B cell (primary cell): ENCODE data around the gene TMEM86B. TPM values are rescaled to one million over a fixed set of nuclear protein-coding genes. Genes with fewer than 3 reads are reported as not detected.

ENCODE experiments used
- ATAC-seq: fragments of 200-7000 bp; cut with Tn5 transposase; one replicate; pipeline ENCODE4 v1.10.0; 2021; ENCODE audit warnings: low read depth, mild to moderate bottlenecking, moderate number of reproducible peaks, moderate library complexity
- CTCF ChIA-PET: fragments of 350-600 bp; sonication (Branson Sonifier 250); formaldehyde crosslinking; loops from one replicate; lab custom pipeline; 2021; ENCODE audit warnings: antibody characterized with exemption, inconsistent platforms; lab: Charles Lee
- POLR2A ChIA-PET: fragments of 350-600 bp; sonication (Branson Sonifier 250); formaldehyde crosslinking; loops from one replicate; lab custom pipeline; 2021; ENCODE audit warnings: antibody characterized with exemption; lab: Charles Lee
- DNase-seq: peaks from one replicate; pipeline ENCODE4 v3.0.0; 2013
- H2AFZ ChIP-seq: 2 replicates; pipeline ENCODE4 v1.6.1; 2012; ENCODE audit warnings: mild to moderate bottlenecking, low read depth, low read length; ENCODE audit not compliant: insufficient read depth, poor library complexity, severe bottlenecking
- H3K27ac ChIP-seq, 2 donors: 1 replicate in 1 of 2; 2 replicates in 1 of 2; pipeline ENCODE4 v1.5.1; 2012 to 2013; ENCODE audit warnings: low read length in 2 of 2, mild to moderate bottlenecking in 2 of 2, moderate library complexity in 1 of 2
- H3K27me3 ChIP-seq, 4 experiments: fragments of 200-600 bp in 1 of 4; sonication (generic) in 1 of 4; replicated peaks in 1 of 4; 1 replicate in 2 of 4; 2 replicates in 2 of 4; pipeline versions ENCODE4 v1.6.1 to v1.7.0; 2013 to 2016; ENCODE audit warnings: low read length in 3 of 4, mild to moderate bottlenecking in 2 of 4, mixed read lengths in 1 of 4, moderate library complexity in 1 of 4; ENCODE audit not compliant: insufficient read depth in 4 of 4, control insufficient read depth in 3 of 4; ENCODE audit errors: control extremely low read depth in 1 of 4
- H3K36me3 ChIP-seq, 2 experiments: replicated peaks in 1 of 2; 1 replicate in 1 of 2; 2 replicates in 1 of 2; pipeline versions ENCODE4 v1.6.1 to v1.7.1; 2013; ENCODE audit warnings: low read length in 1 of 2; ENCODE audit not compliant: insufficient read depth in 2 of 2, control insufficient read depth in 1 of 2; ENCODE audit errors: control extremely low read depth in 1 of 2, extremely low read depth in 1 of 2
- H3K4me1 ChIP-seq, 2 donors: fragments of 200-600 bp in 1 of 2; sonication (generic) in 1 of 2; 1 replicate in 1 of 2; 2 replicates in 1 of 2; pipeline versions ENCODE4 v1.5.1 to v1.6.1; 2013 to 2017; ENCODE audit warnings: low read length in 2 of 2; ENCODE audit not compliant: control insufficient read depth in 2 of 2, insufficient read depth in 2 of 2
- H3K4me2 ChIP-seq: replicated peaks from 2 replicates; pipeline ENCODE3; 2012; ENCODE audit warnings: mild to moderate bottlenecking, low read depth, low read length; ENCODE audit not compliant: poor library complexity, severe bottlenecking
- H3K4me3 ChIP-seq, 5 experiments: fragments of 200-600 bp in 1 of 5; sonication (generic) in 1 of 5; 1 replicate in 3 of 5; 2 replicates in 2 of 5; pipeline versions ENCODE4 v1.5.1 to v1.7.0; 2011 to 2016; ENCODE audit warnings: low read length in 4 of 5, mild to moderate bottlenecking in 4 of 5, low read depth in 2 of 5, control low read depth in 1 of 5, moderate library complexity in 1 of 5; ENCODE audit not compliant: insufficient read depth in 1 of 5; ENCODE audit errors: control extremely low read depth in 1 of 5, extremely low read depth in 1 of 5
- H3K79me2 ChIP-seq: fragments of 200-600 bp; sonication (generic); one replicate; pipeline ENCODE4 v1.6.0; 2016; ENCODE audit warnings: low read length; ENCODE audit not compliant: control insufficient read depth, insufficient read depth
- H3K9ac ChIP-seq: fragments of 200-600 bp; sonication (generic); 2 replicates; pipeline ENCODE4 v1.6.1; 2017; ENCODE audit warnings: mild to moderate bottlenecking, low read length, moderate library complexity
- H3K9me3 ChIP-seq, 3 donors: one replicate each; pipeline versions ENCODE4 v1.6.1 to v1.7.1; 2013; ENCODE audit warnings: low read length in 2 of 3; ENCODE audit not compliant: control insufficient read depth in 2 of 3, insufficient read depth in 1 of 3; ENCODE audit errors: control extremely low read depth in 1 of 3
- H4K20me1 ChIP-seq: 2 replicates; pipeline ENCODE4 v1.6.0; 2012; ENCODE audit warnings: mild to moderate bottlenecking, low read length; ENCODE audit not compliant: insufficient read depth, control insufficient read depth, poor library complexity, severe bottlenecking
- H3K27ac Mint-ChIP-seq: one replicate; pipeline ENCODE4 v1.8.0; 2021; ENCODE audit warnings: mixed read lengths
- H3K27me3 Mint-ChIP-seq: one replicate; pipeline ENCODE4 v1.8.0; 2021; ENCODE audit warnings: mixed read lengths
- H3K4me1 Mint-ChIP-seq: one replicate; pipeline ENCODE4 v1.8.0; 2021; ENCODE audit warnings: mixed read lengths
- H3K4me3 Mint-ChIP-seq: one replicate; pipeline ENCODE4 v1.8.0; 2021; ENCODE audit warnings: mixed read lengths
- H3K9me3 Mint-ChIP-seq: one replicate; pipeline ENCODE4 v1.8.0; 2022; ENCODE audit warnings: mixed read lengths; ENCODE audit not compliant: insufficient read depth
- CTCF ChIP-seq: fragments of 200-600 bp; IDR thresholded peaks from one replicate; pipeline ENCODE4 v1.8.0; 2022; ENCODE audit warnings: antibody characterized with exemption, mild to moderate bottlenecking
- EZH2 ChIP-seq: IDR thresholded peaks from 2 replicates; pipeline ENCODE4 v1.6.1; 2012; ENCODE audit warnings: borderline replicate concordance, low read depth, mild to moderate bottlenecking, moderate library complexity, low read length; ENCODE audit not compliant: insufficient read depth, poor library complexity, severe bottlenecking
- WGBS: methylation state at CpG from one replicate; pipeline ENCODE4 v1.1.5; 2013; ENCODE audit warnings: missing lambda C conversion rate; ENCODE audit not compliant: insufficient coverage; 5-methylcytosine and 5-hydroxymethylcytosine counted together
- intact Hi-C: fragments of 100-400 bp; cut with micrococcal nuclease; formaldehyde crosslinking; loops from one replicate; pipeline ENCODE4 v1.10.0; 2022
- polyA plus RNA-seq: library from polyadenylated mRNA; depleted of rRNA; stranded (reverse); fragments of >200 nt; gene quantifications from 2 replicates; pipeline ENCODE4 v1.2.3, GENCODE V29; 2012
- total RNA-seq, 2 donors: library from RNA; stranded (reverse); fragments of 120-200 nt in 1 of 2; gene quantifications; 1 replicate in 1 of 2; 2 replicates in 1 of 2; pipeline versions ENCODE4 v1.2.3 to v1.2.4, GENCODE V29; 2013 to 2022

Gene TMEM86B
- total and polyA plus RNA-seq, 2 donors (not counting 1 experiment from before 2014, with no cell fraction given), result 13.6 to 20.7 TPM

- no peaks in the 10 kb centered on the region for H3K36me3 ChIP-seq
- Mint-ChIP-seq H3K4me1 (no peaks in the 10 kb centered on the region), H3K27ac (no peak overlapping the region), H3K27me3 (peaks cover 31% of the 10 kb centered on the region), H3K9me3 (peaks cover 3% of the 10 kb centered on the region), H3K4me3 (no peak overlapping the region)
- H3K27ac ChIP-seq, result no peak overlapping the region
- ChIA-PET CTCF (interaction anchor here (1.1 kb wide), 1 partner anchor 69 kb away, joined by 5 read pairs; no protein-coding TSS in a partner anchor), POLR2A (no interaction called here)
- intact Hi-C loops, result no loop called here
- no peak overlapping the region for H2AFZ ChIP-seq
- H3K79me2 ChIP-seq, result no peaks in the 10 kb centered on the region
- DNase-seq, result no peak
- H3K9me3 ChIP-seq, result peaks cover 0 to 30% (median 6%) of the 10 kb centered on the region in 3 donors
- H3K4me1 ChIP-seq, result no peaks in the 10 kb centered on the region
- no peak overlapping the region for H3K4me2 ChIP-seq
- H3K9ac ChIP-seq, result no peak overlapping the region
- no peak for ATAC-seq
- 91% methylated on average over 13 of the region's 17 CpGs for WGBS
- TF ChIP-seq CTCF (no peak), EZH2 (no peak)
- peaks cover 0 to 36% (median 8%) of the 10 kb centered on the region in 4 experiments for H3K27me3 ChIP-seq
- no peak overlapping the region for H3K4me3 ChIP-seq
- no peaks in the 10 kb centered on the region for H4K20me1 ChIP-seq
Measured at GRCh38 chr19:55209693-55210472, 18.7 kb downstream of the TMEM86B start.
